ENCODE measurements around the gene ZNF680.
"Not testable (repeated sequence)": the region's sequence is repeated elsewhere in the genome, so short reads cannot be mapped to it uniquely, and the experiment has no call there.

Gene ZNF680

DNA sequence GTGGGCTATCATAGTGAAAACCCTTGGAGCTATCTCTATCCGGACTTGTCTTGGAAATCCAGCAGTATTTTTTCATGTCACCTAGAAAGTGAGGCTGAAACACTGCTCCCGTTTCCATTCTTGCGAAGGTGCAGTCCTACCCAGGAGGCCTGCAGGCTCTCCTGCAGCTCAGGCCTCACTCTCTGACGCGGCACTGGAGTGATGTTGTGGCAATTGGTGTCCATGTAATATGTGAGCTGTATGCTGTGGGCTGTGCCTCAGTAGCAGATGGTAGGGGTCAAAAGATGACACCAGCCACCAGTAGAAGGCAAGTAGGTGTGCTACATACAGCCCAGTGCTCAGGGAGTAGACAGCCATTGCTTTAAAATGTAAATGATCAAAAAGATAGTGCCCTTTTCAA, 28.1 kb upstream of the ZNF680 start:
- H3K4me1 ChIP-seq, result no peaks in the 10 kb centered on the region
- H3K9ac ChIP-seq, result no peak overlapping the region
- H3K4me3 ChIP-seq, result no peak overlapping the region
- no peaks in the 10 kb centered on the region for H4K20me1 ChIP-seq
- H3K4me2 ChIP-seq, result no peak overlapping the region
- TF ChIP-seq Cebpa-rat (IDR thresholded peaks at IDR 0.05), result no peak
- no peak overlapping the region for H3K27ac ChIP-seq
- H3K36me3 ChIP-seq, result no peaks in the 10 kb centered on the region
- H3K27me3 ChIP-seq, result no peaks in the 10 kb centered on the region
- peaks cover 25% of the 10 kb centered on the region for H3K9me3 ChIP-seq

- Histone ChIP-seq H3K9me3 (peaks cover 33% of the 10 kb centered on the region), H3K27me3 (no peaks in the 10 kb centered on the region), H3K9ac (no peak overlapping the region), H3K27ac (no peak overlapping the region), H3K4me2 (no peak overlapping the region), H3K4me1 (no peaks in the 10 kb centered on the region), H3K36me3 (no peaks in the 10 kb centered on the region), H3K4me3 (no peak overlapping the region), H4K20me1 (no peaks in the 10 kb centered on the region)
- TF ChIP-seq Cebpa-rat (IDR thresholded peaks at IDR 0.05), result no peak
Observed at GRCh38 chr7:64581926-64582894, 19.3 kb upstream of the ZNF680 start.

DNA sequence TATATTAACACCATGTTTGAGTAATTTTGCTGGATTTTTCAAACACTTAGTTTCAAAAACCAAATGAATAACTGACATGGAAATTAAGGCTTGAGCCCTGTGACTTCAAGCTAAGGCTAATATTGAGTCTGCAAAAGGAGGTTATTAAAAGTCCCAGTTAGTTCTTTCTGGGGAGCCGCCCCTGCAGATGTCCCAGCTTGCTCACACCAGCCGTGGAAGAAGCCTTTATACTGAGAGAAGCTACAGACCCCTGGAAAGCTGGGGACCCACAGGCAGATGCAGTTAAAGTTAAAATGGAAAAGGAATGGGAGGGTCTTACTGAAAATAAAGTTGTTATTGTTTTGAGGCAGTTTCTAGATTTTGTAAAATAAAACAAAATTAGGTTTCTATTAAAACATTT, 18.5 kb upstream of the ZNF680 start:
- Histone ChIP-seq H3K9me3 (peaks cover 33% of the 10 kb centered on the region), H3K36me3 (no peaks in the 10 kb centered on the region), H4K20me1 (no peaks in the 10 kb centered on the region), H3K9ac (no peak overlapping the region), H3K27me3 (no peaks in the 10 kb centered on the region), H3K4me3 (no peak overlapping the region), H3K4me2 (no peak overlapping the region), H3K4me1 (no peaks in the 10 kb centered on the region), H3K27ac (no peak overlapping the region)
- no peak for TF ChIP-seq Cebpa-rat (IDR thresholded peaks at IDR 0.05)

GRCh38 chr7:64574540-64575099, 11.7 kb upstream of the ZNF680 start:
- no peak overlapping the region for H3K4me3 ChIP-seq

GRCh38 chr7:64570284-64570605, 7.4 kb upstream of the ZNF680 start:
- not testable (repeated sequence) for H3K4me1 ChIP-seq, H3K36me3 ChIP-seq, H3K4me2 ChIP-seq, H3K9ac ChIP-seq, H3K27ac ChIP-seq, H3K27me3 ChIP-seq, H4K20me1 ChIP-seq, H3K4me3 ChIP-seq
- H3K9me3 ChIP-seq, result peaks cover 59% of the 10 kb centered on the region

More at GRCh38 chr7:64574540-64575099, 11.7 kb upstream of the ZNF680 start:
- H3K4me2 ChIP-seq, result no peak overlapping the region
- no peak for TF ChIP-seq Cebpa-rat (IDR thresholded peaks at IDR 0.05)
- peaks cover 65% of the 10 kb centered on the region for H3K9me3 ChIP-seq
- H3K9ac ChIP-seq, result no peak overlapping the region
- H4K20me1 ChIP-seq, result no peaks in the 10 kb centered on the region
- H3K36me3 ChIP-seq, result no peaks in the 10 kb centered on the region
- no peak overlapping the region for H3K27ac ChIP-seq
- H3K27me3 ChIP-seq, result no peaks in the 10 kb centered on the region
- no peaks in the 10 kb centered on the region for H3K4me1 ChIP-seq

GRCh38 chr7:64569372-64570283, 6.8 kb upstream of the ZNF680 start:
- not testable (repeated sequence) for H3K4me3 ChIP-seq, H3K9ac ChIP-seq, H3K4me2 ChIP-seq

GRCh38 chr7:64562256-64562625, 630 bp downstream of the ZNF680 start:
- peak overlapping the region; percentile 67 for H3K4me2 ChIP-seq
- H3K4me1 ChIP-seq, result peaks cover 4% of the 10 kb centered on the region; the same call in 1 of the 2 replicates
- peak overlapping the region; percentile 91 for H3K27ac ChIP-seq
- peaks cover 62% of the 10 kb centered on the region for H3K9me3 ChIP-seq
- peaks cover 43% of the 10 kb centered on the region for H3K36me3 ChIP-seq
- peak overlapping the region; percentile 98 for H3K4me3 ChIP-seq
- no peak for TF ChIP-seq Cebpa-rat (IDR thresholded peaks at IDR 0.05)
- H4K20me1 ChIP-seq, result no peaks in the 10 kb centered on the region
- peak overlapping the region; percentile 91 for H3K9ac ChIP-seq
- H3K27me3 ChIP-seq, result no peaks in the 10 kb centered on the region

More at GRCh38 chr7:64569372-64570283, 6.8 kb upstream of the ZNF680 start:
- peaks cover 53% of the 10 kb centered on the region for H3K9me3 ChIP-seq
- not testable (repeated sequence) for H3K36me3 ChIP-seq, H3K27me3 ChIP-seq, H3K27ac ChIP-seq, H3K4me1 ChIP-seq, H4K20me1 ChIP-seq

DNA sequence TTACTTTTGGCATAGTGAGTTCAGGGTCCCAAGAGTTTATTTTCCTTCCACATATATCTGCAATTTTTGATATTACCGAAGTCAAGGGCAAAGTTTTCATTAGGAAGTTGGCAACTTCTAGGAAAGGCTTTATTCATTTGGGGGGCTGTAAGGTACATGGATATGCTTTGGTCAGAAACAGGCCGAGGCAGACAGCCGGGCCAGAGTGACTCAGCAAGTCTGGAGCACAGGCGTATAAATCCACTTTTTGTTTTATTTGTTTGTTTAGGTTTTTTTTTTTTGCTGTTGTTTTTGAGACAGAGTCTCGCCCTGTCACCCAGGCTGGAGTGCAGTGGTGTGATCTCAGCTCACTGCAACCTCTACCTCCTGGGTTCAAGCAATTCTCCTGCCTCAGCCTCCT, 3.7 kb downstream of the ZNF680 start:
- no peak for TF ChIP-seq Cebpa-rat (IDR thresholded peaks at IDR 0.05)
- Histone ChIP-seq H3K4me3 (peak overlapping the region; percentile 31; the same call in 1 of the 2 replicates), H3K36me3 (peaks cover 74% of the 10 kb centered on the region), H3K9ac (no peak overlapping the region), H3K27ac (no peak overlapping the region), H3K4me1 (peaks cover 4% of the 10 kb centered on the region; the same call in 1 of the 2 replicates), H4K20me1 (no peaks in the 10 kb centered on the region), H3K9me3 (peaks cover 82% of the 10 kb centered on the region), H3K4me2 (no peak overlapping the region), H3K27me3 (no peaks in the 10 kb centered on the region)

DNA sequence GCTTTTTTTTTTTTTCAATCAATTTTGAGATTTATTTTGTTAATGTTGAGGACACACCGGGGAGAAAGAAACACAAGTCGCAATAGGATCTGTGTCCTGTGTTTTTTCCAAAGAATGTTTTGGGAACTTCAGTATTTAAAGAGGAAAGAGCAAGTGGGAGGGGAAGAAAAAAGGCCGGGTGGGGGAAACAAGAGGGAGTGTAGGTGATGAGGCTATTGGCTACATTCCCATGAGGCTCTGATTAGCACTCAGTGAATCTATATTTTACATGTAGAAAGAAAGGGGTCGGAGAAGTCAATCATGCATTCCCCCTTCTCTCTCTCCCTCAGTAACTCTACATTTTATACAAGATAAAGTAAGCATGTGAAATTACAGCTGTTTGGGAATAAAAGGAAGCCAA, 4.1 kb downstream of the ZNF680 start:
- no peaks in the 10 kb centered on the region for H3K27me3 ChIP-seq
- no peak overlapping the region for H3K9ac ChIP-seq
- peaks cover 75% of the 10 kb centered on the region for H3K36me3 ChIP-seq
- H3K9me3 ChIP-seq, result peaks cover 81% of the 10 kb centered on the region
- no peak overlapping the region for H3K27ac ChIP-seq
- H3K4me1 ChIP-seq, result peaks cover 4% of the 10 kb centered on the region; the same call in 1 of the 2 replicates
- H3K4me3 ChIP-seq, result no peak overlapping the region
- no peak overlapping the region for H3K4me2 ChIP-seq
- no peaks in the 10 kb centered on the region for H4K20me1 ChIP-seq
- no peak for TF ChIP-seq Cebpa-rat (IDR thresholded peaks at IDR 0.05)
